ENCODE measurements around the gene C5orf63.

C5orf63 gene

DNA sequence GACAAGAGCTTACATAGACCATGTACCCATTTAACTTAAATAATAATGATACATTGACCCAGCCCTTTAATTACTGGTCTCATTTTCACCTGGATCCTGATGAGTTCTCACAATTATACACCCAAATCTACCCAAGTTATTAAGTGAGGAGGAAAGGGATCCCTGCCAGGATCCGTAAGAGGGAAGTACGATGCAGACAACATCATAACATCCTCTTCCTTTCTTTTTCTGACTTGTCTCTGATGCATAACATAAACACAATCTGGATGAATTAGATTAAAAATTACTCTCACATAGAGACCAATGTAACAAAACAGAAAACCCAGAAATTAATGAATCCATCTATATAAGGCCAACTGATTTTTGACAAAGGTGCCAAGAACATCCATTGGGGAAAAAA, 59.9 kb downstream of the C5orf63 start:
- no peak overlapping the region for H3K4me3 ChIP-seq (ENCODE audit: low read depth in 1 of 2, low read length in 2 of 2)
- H3K79me2 ChIP-seq (ENCODE audit: insufficient read depth, low read length): no peaks in the 10 kb centered on the region
- no peaks in the 10 kb centered on the region for H3K9me3 ChIP-seq (ENCODE audit: insufficient read depth, low read length, severe bottlenecking)
- H4K20me1 ChIP-seq (ENCODE audit: insufficient read depth, low read length): no peaks in the 10 kb centered on the region
- H3K36me3 ChIP-seq (ENCODE audit: insufficient read depth, low read length): no peaks in the 10 kb centered on the region
- H2AFZ ChIP-seq (ENCODE audit: low read depth, low read length): no peak overlapping the region
- ATAC-seq (ENCODE audit: insufficient read depth, low read depth) (no peak), DNase-seq (no peak)
- H3K27ac ChIP-seq (ENCODE audit: low read length): no peak overlapping the region
- no peaks in the 10 kb centered on the region for H3K4me1 ChIP-seq (ENCODE audit: insufficient read depth, low read length)
- no peak overlapping the region for H3K9ac ChIP-seq (ENCODE audit: low read depth, low read length)
- H3K4me2 ChIP-seq (ENCODE audit: insufficient read depth, low read length): no peak overlapping the region
- no peaks in the 10 kb centered on the region for H3K27me3 ChIP-seq (ENCODE audit: insufficient read depth, low read length, poor library complexity)
- TF ChIP-seq, protein P1, sequence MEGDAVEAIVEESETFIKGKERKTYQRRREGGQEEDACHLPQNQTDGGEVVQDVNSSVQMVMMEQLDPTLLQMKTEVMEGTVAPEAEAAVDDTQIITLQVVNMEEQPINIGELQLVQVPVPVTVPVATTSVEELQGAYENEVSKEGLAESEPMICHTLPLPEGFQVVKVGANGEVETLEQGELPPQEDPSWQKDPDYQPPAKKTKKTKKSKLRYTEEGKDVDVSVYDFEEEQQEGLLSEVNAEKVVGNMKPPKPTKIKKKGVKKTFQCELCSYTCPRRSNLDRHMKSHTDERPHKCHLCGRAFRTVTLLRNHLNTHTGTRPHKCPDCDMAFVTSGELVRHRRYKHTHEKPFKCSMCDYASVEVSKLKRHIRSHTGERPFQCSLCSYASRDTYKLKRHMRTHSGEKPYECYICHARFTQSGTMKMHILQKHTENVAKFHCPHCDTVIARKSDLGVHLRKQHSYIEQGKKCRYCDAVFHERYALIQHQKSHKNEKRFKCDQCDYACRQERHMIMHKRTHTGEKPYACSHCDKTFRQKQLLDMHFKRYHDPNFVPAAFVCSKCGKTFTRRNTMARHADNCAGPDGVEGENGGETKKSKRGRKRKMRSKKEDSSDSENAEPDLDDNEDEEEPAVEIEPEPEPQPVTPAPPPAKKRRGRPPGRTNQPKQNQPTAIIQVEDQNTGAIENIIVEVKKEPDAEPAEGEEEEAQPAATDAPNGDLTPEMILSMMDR (IDR thresholded peaks at IDR 0.05; ENCODE audit: borderline replicate concordance, extremely low read depth, low read length, poor library complexity, severe bottlenecking): no peak
- no peak for TF ChIP-seq EZH2 (IDR thresholded peaks at IDR 0.05; ENCODE audit: borderline replicate concordance, low read depth, low read length, severe bottlenecking)

GRCh38 chr5:127012916-127013315, 60.4 kb downstream of the C5orf63 start:
- no peak for ATAC-seq (ENCODE audit: insufficient read depth, low read depth)
- Histone ChIP-seq H3K4me1 (ENCODE audit: insufficient read depth, low read length) (no peaks in the 10 kb centered on the region), H3K9ac (ENCODE audit: low read depth, low read length) (no peak overlapping the region), H3K4me3 (ENCODE audit: low read depth in 1 of 2, low read length in 2 of 2) (no peak overlapping the region), H2AFZ (ENCODE audit: low read depth, low read length) (no peak overlapping the region), H3K9me3 (ENCODE audit: insufficient read depth, low read length, severe bottlenecking) (no peaks in the 10 kb centered on the region), H3K27ac (ENCODE audit: low read length) (no peak overlapping the region), H4K20me1 (ENCODE audit: insufficient read depth, low read length) (no peaks in the 10 kb centered on the region), H3K36me3 (ENCODE audit: insufficient read depth, low read length) (no peaks in the 10 kb centered on the region), H3K79me2 (ENCODE audit: insufficient read depth, low read length) (no peaks in the 10 kb centered on the region), H3K4me2 (ENCODE audit: insufficient read depth, low read length) (no peak overlapping the region), H3K27me3 (ENCODE audit: insufficient read depth, low read length, poor library complexity) (no peaks in the 10 kb centered on the region)
- TF ChIP-seq EZH2 (IDR thresholded peaks at IDR 0.05; ENCODE audit: borderline replicate concordance, low read depth, low read length, severe bottlenecking): no peak
- TF ChIP-seq, protein P1 (IDR thresholded peaks at IDR 0.05; ENCODE audit: borderline replicate concordance, extremely low read depth, low read length, poor library complexity, severe bottlenecking): no peak
- no peak for DNase-seq

GRCh38 chr5:127011961-127012644, 61.2 kb downstream of the C5orf63 start:
- H3K4me1 ChIP-seq (ENCODE audit: insufficient read depth, low read length): no peaks in the 10 kb centered on the region
- no peak overlapping the region for H3K27ac ChIP-seq (ENCODE audit: low read length)
- no peak overlapping the region for H2AFZ ChIP-seq (ENCODE audit: low read depth, low read length)
- no peak overlapping the region for H3K4me2 ChIP-seq (ENCODE audit: insufficient read depth, low read length)
- H3K79me2 ChIP-seq (ENCODE audit: insufficient read depth, low read length): no peaks in the 10 kb centered on the region
- no peaks in the 10 kb centered on the region for H3K27me3 ChIP-seq (ENCODE audit: insufficient read depth, low read length, poor library complexity)
- no peaks in the 10 kb centered on the region for H4K20me1 ChIP-seq (ENCODE audit: insufficient read depth, low read length)
- no peaks in the 10 kb centered on the region for H3K9me3 ChIP-seq (ENCODE audit: insufficient read depth, low read length, severe bottlenecking)
- DNase-seq (no peak), ATAC-seq (ENCODE audit: insufficient read depth, low read depth) (no peak)
- no peak for TF ChIP-seq EZH2 (IDR thresholded peaks at IDR 0.05; ENCODE audit: borderline replicate concordance, low read depth, low read length, severe bottlenecking)
- TF ChIP-seq, protein P1 (IDR thresholded peaks at IDR 0.05; ENCODE audit: borderline replicate concordance, extremely low read depth, low read length, poor library complexity, severe bottlenecking): no peak
- H3K4me3 ChIP-seq (ENCODE audit: low read depth in 1 of 2, low read length in 2 of 2): no peak overlapping the region
- no peak overlapping the region for H3K9ac ChIP-seq (ENCODE audit: low read depth, low read length)
- H3K36me3 ChIP-seq (ENCODE audit: insufficient read depth, low read length): no peaks in the 10 kb centered on the region
